Mesenchymal stem cell (in vitro differentiated cells and primary cell): ENCODE data around the gene HAUS1.

ENCODE experiments used
- DNase-seq: peaks from one replicate; pipeline ENCODE4 v3.0.0-alpha.2; 2013
- H2AFZ ChIP-seq: one replicate; pipeline ENCODE4 v1.6.1; 2013; ENCODE audit warnings: low read depth, mild to moderate bottlenecking, control low read depth, inconsistent platforms, low read length, moderate library complexity
- H2AK5ac ChIP-seq: 2 replicates; pipeline ENCODE4 v1.6.1; 2013; ENCODE audit warnings: low read length, moderate library complexity, mild to moderate bottlenecking, inconsistent platforms; ENCODE audit not compliant: severe bottlenecking
- H2BK120ac ChIP-seq: one replicate; pipeline ENCODE4 v1.6.1; 2013; ENCODE audit warnings: low read depth, mild to moderate bottlenecking, inconsistent platforms, low read length, moderate library complexity
- H2BK12ac ChIP-seq, 2 experiments: one replicate each; pipeline ENCODE4 v1.6.1; 2013; ENCODE audit warnings: inconsistent platforms in 2 of 2, low read length in 2 of 2, mild to moderate bottlenecking in 2 of 2, moderate library complexity in 2 of 2, control low read depth in 1 of 2
- H2BK15ac ChIP-seq: one replicate; pipeline ENCODE4 v1.6.1; 2013; ENCODE audit warnings: mild to moderate bottlenecking, low read depth, inconsistent platforms; ENCODE audit not compliant: poor library complexity, severe bottlenecking
- H2BK5ac ChIP-seq: 2 replicates; pipeline ENCODE4 v1.6.1; 2013; ENCODE audit warnings: low read depth, mild to moderate bottlenecking, low read length, control low read depth, inconsistent platforms; ENCODE audit not compliant: poor library complexity, severe bottlenecking
- H3K14ac ChIP-seq, 2 experiments: one replicate each; pipeline ENCODE4 v1.6.1; 2013; ENCODE audit warnings: inconsistent platforms in 2 of 2, low read length in 2 of 2, control low read depth in 1 of 2, mild to moderate bottlenecking in 1 of 2, moderate library complexity in 1 of 2
- H3K18ac ChIP-seq, 2 experiments: one replicate each; pipeline ENCODE4 v1.6.1; 2013; ENCODE audit warnings: inconsistent platforms in 2 of 2, low read length in 2 of 2, control low read depth in 1 of 2, low read depth in 1 of 2, mild to moderate bottlenecking in 1 of 2
- H3K23ac ChIP-seq, 2 experiments: one replicate each; pipeline ENCODE4 v1.6.1; 2013; ENCODE audit warnings: inconsistent platforms in 2 of 2, low read length in 2 of 2, mild to moderate bottlenecking in 2 of 2, moderate library complexity in 2 of 2, control low read depth in 1 of 2
- H3K27ac ChIP-seq: 2 replicates; pipeline ENCODE4 v1.5.1; 2013; ENCODE audit warnings: mild to moderate bottlenecking, moderate library complexity, low read length, control low read depth, inconsistent platforms; ENCODE audit not compliant: poor library complexity, severe bottlenecking
- H3K27me3 ChIP-seq, 2 experiments: 2 replicates each; pipeline versions ENCODE4 v1.6.1 to v1.7.0; 2013; ENCODE audit warnings: low read length in 2 of 2, mild to moderate bottlenecking in 2 of 2, moderate library complexity in 2 of 2, control low read depth in 1 of 2, inconsistent platforms in 1 of 2; ENCODE audit not compliant: control insufficient read depth in 1 of 2, insufficient read depth in 1 of 2
- H3K36me3 ChIP-seq, 2 experiments: 2 replicates each; pipeline versions ENCODE4 v1.6.1 to v1.7.0; 2013; ENCODE audit warnings: low read length in 2 of 2, control low read depth in 1 of 2, inconsistent platforms in 1 of 2, low read depth in 1 of 2, mild to moderate bottlenecking in 1 of 2; ENCODE audit not compliant: insufficient read depth in 2 of 2, control insufficient read depth in 1 of 2
- H3K4ac ChIP-seq, 2 experiments: one replicate each; pipeline ENCODE4 v1.6.1; 2013; ENCODE audit warnings: inconsistent platforms in 2 of 2, low read length in 2 of 2, mild to moderate bottlenecking in 2 of 2, moderate library complexity in 2 of 2, control low read depth in 1 of 2, low read depth in 1 of 2
- H3K4me1 ChIP-seq: 2 replicates; pipeline ENCODE4 v1.6.1; 2013; ENCODE audit warnings: low read depth, low read length, control low read depth; ENCODE audit not compliant: control insufficient read depth, insufficient read depth
- H3K4me2 ChIP-seq: 2 replicates; pipeline ENCODE4 v1.6.1; 2013; ENCODE audit warnings: low read length, mild to moderate bottlenecking, inconsistent platforms; ENCODE audit not compliant: poor library complexity, severe bottlenecking
- H3K4me3 ChIP-seq, 2 experiments: 2 replicates each; pipeline versions ENCODE4 v1.5.1 to v1.7.0; 2013; ENCODE audit warnings: low read length in 2 of 2, mild to moderate bottlenecking in 2 of 2, control low read depth in 1 of 2, low read depth in 1 of 2; ENCODE audit not compliant: insufficient read depth in 1 of 2
- H3K79me1 ChIP-seq: replicated peaks from 2 replicates; pipeline ENCODE4 v1.6.1; 2013; ENCODE audit warnings: mild to moderate bottlenecking, control low read depth, low read length, inconsistent platforms; ENCODE audit not compliant: poor library complexity, severe bottlenecking
- H3K9ac ChIP-seq: 2 replicates; pipeline ENCODE4 v1.7.0; 2013; ENCODE audit warnings: mild to moderate bottlenecking, low read length, moderate library complexity
- H3K9me3 ChIP-seq: 2 replicates; pipeline ENCODE4 v1.7.0; 2013; ENCODE audit warnings: mild to moderate bottlenecking, low read length; ENCODE audit not compliant: control insufficient read depth
- H4K8ac ChIP-seq: one replicate; pipeline ENCODE4 v1.6.1; 2013; ENCODE audit warnings: inconsistent platforms, mild to moderate bottlenecking, low read length, moderate library complexity
- H4K91ac ChIP-seq: one replicate; pipeline ENCODE4 v1.6.1; 2013; ENCODE audit warnings: mild to moderate bottlenecking, low read length, inconsistent platforms
- WGBS: methylation state at CpG from one replicate; pipeline ENCODE4 v1.1.7; 2013; ENCODE audit warnings: mixed read lengths; 5-methylcytosine and 5-hydroxymethylcytosine counted together

HAUS1 gene

DNA sequence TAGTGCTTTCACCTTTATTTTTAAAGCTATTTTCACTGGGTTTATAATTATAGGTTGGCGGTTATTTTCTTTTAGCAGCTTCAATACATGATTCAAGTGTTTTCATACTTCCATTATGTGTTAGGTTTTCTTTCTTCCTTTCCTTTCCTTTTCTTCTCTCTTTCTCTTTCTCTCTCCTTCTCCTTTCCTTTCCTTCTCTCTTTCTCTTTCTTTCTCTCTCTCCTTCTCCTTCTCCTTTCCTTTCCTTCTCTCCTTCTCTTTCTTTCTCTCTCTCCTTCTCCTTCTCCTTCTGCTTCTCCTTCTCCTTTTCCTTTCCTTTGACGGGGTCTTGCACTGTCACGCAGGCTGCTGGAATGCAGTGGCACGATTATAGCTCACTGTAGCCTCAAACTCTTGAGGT, 36.0 kb downstream of the HAUS1 start:
- H3K4me3 ChIP-seq, result no peak overlapping the region
- peaks cover 5% of the 10 kb centered on the region for H3K4me1 ChIP-seq
- H2BK5ac ChIP-seq, result no peak overlapping the region
- H3K18ac ChIP-seq, result no peak overlapping the region
- no peak overlapping the region for H3K27ac ChIP-seq
- H3K79me1 ChIP-seq, result no peaks in the 10 kb centered on the region
- no peak overlapping the region for H3K23ac ChIP-seq
- H2BK15ac ChIP-seq, result no peak overlapping the region
- H2AFZ ChIP-seq, result no peak overlapping the region
- H3K27me3 ChIP-seq, result no peaks in the 10 kb centered on the region
- H3K14ac ChIP-seq, result no peak overlapping the region
- no peaks in the 10 kb centered on the region for H3K9me3 ChIP-seq
- peaks cover 0 to 2% of the 10 kb centered on the region in 2 experiments for H3K36me3 ChIP-seq
- no peak overlapping the region for H2AK5ac ChIP-seq
- H3K9ac ChIP-seq, result no peak overlapping the region
- no peak for DNase-seq
- H2BK120ac ChIP-seq, result no peak overlapping the region
- H3K4ac ChIP-seq, result no peak overlapping the region
- H2BK12ac ChIP-seq, result no peak overlapping the region
- no peak overlapping the region for H4K91ac ChIP-seq
- no peak overlapping the region for H3K4me2 ChIP-seq
- H4K8ac ChIP-seq, result no peak overlapping the region
- whole genome bisulfite sequencing, result over 99% methylated on average over 3 of the region's 4 CpGs

DNA sequence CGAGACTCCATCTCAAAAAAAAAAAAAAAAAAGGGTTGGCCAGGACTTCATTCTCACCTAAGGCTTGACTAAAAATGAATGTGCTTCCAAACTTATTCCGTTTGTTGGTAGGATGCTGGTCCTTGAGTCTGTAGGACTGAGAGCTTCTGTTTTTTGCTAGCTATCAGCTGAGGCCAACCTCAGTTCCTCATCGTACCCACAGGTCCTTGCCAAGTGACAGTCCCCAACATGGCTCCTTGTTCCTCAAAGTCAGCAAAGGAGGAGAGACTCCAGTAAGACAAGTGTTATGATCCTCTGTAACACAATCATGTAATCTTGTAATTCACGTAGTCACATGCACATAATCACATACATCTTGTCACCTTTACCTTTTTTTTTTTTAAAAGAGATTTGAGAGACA, 37.0 kb downstream of the HAUS1 start:
- Histone ChIP-seq H2BK12ac (no peak overlapping the region), H4K91ac (no peak overlapping the region), H2BK15ac (no peak overlapping the region), H3K36me3 (no peaks in the 10 kb centered on the region), H3K4me2 (no peak overlapping the region), H2BK5ac (no peak overlapping the region), H3K27ac (no peak overlapping the region), H2BK120ac (no peak overlapping the region), H3K4me1 (peaks cover 5% of the 10 kb centered on the region), H3K4ac (no peak overlapping the region), H3K18ac (no peak overlapping the region), H3K23ac (no peak overlapping the region), H4K8ac (no peak overlapping the region), H3K4me3 (no peak overlapping the region), H2AFZ (no peak overlapping the region), H3K14ac (no peak overlapping the region), H3K79me1 (no peaks in the 10 kb centered on the region), H3K9ac (no peak overlapping the region), H2AK5ac (no peak overlapping the region), H3K27me3 (no peaks in the 10 kb centered on the region), H3K9me3 (no peaks in the 10 kb centered on the region)
- 100% methylated on average over 3 of the region's 4 CpGs for WGBS
- no peak for DNase-seq

DNA sequence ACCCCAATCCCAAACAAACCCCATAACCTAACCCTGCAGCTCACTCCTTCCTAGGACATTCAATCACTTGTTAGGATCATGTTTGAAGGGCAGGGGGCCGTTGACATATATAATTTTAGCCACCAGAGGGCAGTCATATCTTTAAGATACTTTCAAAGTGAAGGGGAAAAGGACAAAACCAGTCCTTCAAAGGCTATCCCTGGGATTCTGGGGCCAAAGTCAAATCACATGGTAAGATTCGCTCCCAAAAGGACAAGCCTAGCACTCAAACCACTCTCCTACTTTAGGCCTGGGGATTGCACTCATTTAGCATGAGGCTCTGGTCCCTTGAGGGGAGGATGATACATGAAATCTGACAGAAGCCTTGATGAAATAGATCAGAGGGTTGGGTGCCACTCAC, 44.6 kb downstream of the HAUS1 start:
- DNase-seq, result peak; percentile 66
- no peak overlapping the region for H3K9ac ChIP-seq
- H3K4me2 ChIP-seq, result no peak overlapping the region
- no peak overlapping the region for H2AK5ac ChIP-seq
- whole genome bisulfite sequencing, result 0% methylated on average over 2 of the region's 2 CpGs
- H3K4me1 ChIP-seq, result peaks cover 11% of the 10 kb centered on the region
- H3K9me3 ChIP-seq, result no peaks in the 10 kb centered on the region
- no peak overlapping the region for H2AFZ ChIP-seq
- H3K23ac ChIP-seq, result no peak overlapping the region
- H3K27me3 ChIP-seq, result no peaks in the 10 kb centered on the region
- no peak overlapping the region for H4K91ac ChIP-seq
- no peak overlapping the region for H2BK15ac ChIP-seq
- H2BK12ac ChIP-seq, result no peak overlapping the region
- no peak overlapping the region for H3K4me3 ChIP-seq
- no peak overlapping the region for H3K27ac ChIP-seq
- H3K4ac ChIP-seq, result no peak overlapping the region
- no peak overlapping the region for H2BK5ac ChIP-seq
- H3K14ac ChIP-seq, result no peak overlapping the region
- no peak overlapping the region for H3K18ac ChIP-seq
- H3K36me3 ChIP-seq, result no peaks in the 10 kb centered on the region
- no peaks in the 10 kb centered on the region for H3K79me1 ChIP-seq
- no peak overlapping the region for H4K8ac ChIP-seq
- H2BK120ac ChIP-seq, result no peak overlapping the region

DNA sequence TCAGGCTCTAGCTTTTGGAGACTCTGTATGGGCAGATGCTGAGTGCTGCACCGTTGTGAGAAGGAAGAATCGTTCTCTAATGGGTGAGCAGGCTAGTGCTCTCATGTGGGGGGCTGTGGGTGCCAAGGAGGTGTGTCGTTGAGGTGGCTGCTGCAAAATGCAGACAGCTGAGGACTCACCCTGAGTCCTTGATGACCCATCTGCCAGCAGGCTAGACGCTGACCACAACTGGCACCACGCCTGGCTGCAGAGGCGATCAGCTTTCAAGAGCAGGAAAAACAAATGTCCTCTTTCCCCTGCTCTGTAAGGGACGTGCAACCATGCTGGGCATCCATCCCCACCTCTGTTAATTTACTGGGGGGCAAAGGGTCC, 48.2 kb downstream of the HAUS1 start:
- Histone ChIP-seq H4K8ac (no peak overlapping the region), H2BK5ac (no peak overlapping the region), H3K36me3 (no peaks in the 10 kb centered on the region), H2BK15ac (no peak overlapping the region), H3K4ac (no peak overlapping the region), H4K91ac (peak overlapping the region; percentile 18), H2AK5ac (no peak overlapping the region), H3K4me3 (peak overlapping the region in 1 of 2 experiments; percentile 53), H3K79me1 (no peaks in the 10 kb centered on the region), H3K14ac (no peak overlapping the region), H2BK120ac (no peak overlapping the region), H3K4me1 (peaks cover 17% of the 10 kb centered on the region), H3K27ac (peak overlapping the region; percentile 16), H3K4me2 (peak overlapping the region; percentile 25), H2AFZ (no peak overlapping the region), H2BK12ac (no peak overlapping the region), H3K27me3 (no peaks in the 10 kb centered on the region), H3K9me3 (no peaks in the 10 kb centered on the region), H3K18ac (no peak overlapping the region), H3K23ac (no peak overlapping the region), H3K9ac (peak overlapping the region; percentile 15)
- DNase-seq, result peak; percentile 34
- WGBS, result 73% methylated on average over 7 of the region's 7 CpGs
